ENCODE results near the gene PLA2G4A.

- TF ChIP-seq CTCF (optimal IDR thresholded peaks at IDR 0.05 in 1 of 3, IDR thresholded peaks at IDR 0.05 in 1 of 3, conservative IDR thresholded peaks at IDR 0.05 in 1 of 3; ENCODE audit: extremely low read depth in 1 of 3, insufficient read depth in 2 of 3, low read length in 3 of 3) (no peak), EZH2 (IDR thresholded peaks at IDR 0.05; ENCODE audit: low read length) (no peak)
Measured at GRCh38 chr1:186925881-186926669, 97.3 kb downstream of the PLA2G4A start.

All from keratinocyte (primary cell).